ENCODE data around the gene TRIM38.

DNA sequence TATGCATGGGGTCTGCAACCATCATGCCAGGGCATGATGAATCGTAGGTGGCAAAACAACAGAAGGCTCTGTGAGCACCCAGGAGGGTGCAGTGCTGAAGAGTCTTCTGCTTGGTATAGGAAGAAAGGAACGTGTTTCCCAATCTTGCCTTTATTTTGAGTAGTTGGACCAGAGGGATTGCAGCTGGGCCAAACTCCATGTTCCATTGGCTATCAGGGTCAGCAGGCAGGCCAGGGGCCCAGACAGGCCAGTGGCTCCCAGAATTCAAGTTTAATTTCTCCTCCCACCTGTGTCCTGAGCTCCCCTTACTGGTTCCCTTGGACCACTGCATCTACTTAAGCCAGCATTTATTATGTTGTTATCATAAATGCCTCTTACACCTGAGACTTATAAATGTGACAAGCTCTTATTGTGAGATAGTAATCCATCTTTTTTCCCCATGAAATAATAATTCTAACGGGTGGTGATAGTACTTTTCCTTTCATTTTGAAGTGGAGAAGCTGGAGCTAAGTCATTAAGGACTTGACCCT lies 918 bp upstream of the TRIM38 start:
- no peak for TF ChIP-seq TAF1 (IDR thresholded peaks at IDR 0.05; ENCODE audit: borderline replicate concordance, low read depth, low read length)
- TF ChIP-seq POLR2A (IDR thresholded peaks at IDR 0.05; ENCODE audit: low read depth, low read length) = no peak
